ENCODE data around the gene PHLPP1.

DNA sequence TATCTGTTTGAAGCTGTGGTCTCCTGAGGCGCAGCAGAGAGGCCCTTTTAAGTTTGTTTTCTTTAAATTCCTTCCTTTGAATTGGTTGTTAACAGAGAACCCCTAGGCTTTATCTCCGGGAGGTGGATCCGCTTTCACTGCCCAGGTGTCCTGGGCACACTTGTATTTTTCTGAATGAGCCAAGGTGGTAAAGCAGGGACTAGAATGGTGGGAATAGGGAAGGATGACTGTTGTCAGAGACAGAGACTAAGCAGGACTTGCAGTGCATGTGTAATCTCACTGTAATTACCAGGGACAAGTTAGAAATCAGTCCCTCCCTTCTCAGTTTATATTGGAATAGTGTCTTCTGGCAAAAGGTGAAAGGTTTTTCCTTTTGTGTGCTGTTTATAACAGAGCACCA is 72.8 kb downstream of the PHLPP1 start:
- TF ChIP-seq EZH2 (IDR thresholded peaks at IDR 0.05): no peak
- TF ChIP-seq POLR2AphosphoS5 (IDR thresholded peaks at IDR 0.05; ENCODE audit: borderline replicate concordance, low read depth, low read length): no peak
